ENCODE results near the gene ATF6B.

The ATF6B gene

GRCh38 chr6:32131439-32131948 lies 3.4 kb upstream of the ATF6B start:
- DNase-seq (ENCODE audit: low read depth), result no peak

GRCh38 chr6:32129297-32130088 lies 1.4 kb upstream of the ATF6B start:
- DNase-seq (ENCODE audit: low read depth), result no peak

- no peak for DNase-seq (ENCODE audit: low read depth)
Measured at GRCh38 chr6:32128751-32129296, 778 bp upstream of the ATF6B start.

GRCh38 chr6:32127409-32127716 lies 683 bp downstream of the ATF6B start:
- no peak for DNase-seq (ENCODE audit: low read depth)

- DNase-seq (ENCODE audit: low read depth), result no peak
Measured at GRCh38 chr6:32126880-32127279, 1.2 kb downstream of the ATF6B start.

GRCh38 chr6:32123681-32124080 lies 4.4 kb downstream of the ATF6B start:
- DNase-seq (ENCODE audit: low read depth), result no peak

GRCh38 chr6:32120573-32121059 lies 7.4 kb downstream of the ATF6B start:
- DNase-seq (ENCODE audit: low read depth), result no peak

GRCh38 chr6:32118782-32119628 lies 9.0 kb downstream of the ATF6B start:
- peak; percentile 38 for DNase-seq (ENCODE audit: low read depth)

GRCh38 chr6:32117461-32117860 lies 10.6 kb downstream of the ATF6B start:
- DNase-seq (ENCODE audit: low read depth), result no peak

GRCh38 chr6:32116674-32117073 lies 11.4 kb downstream of the ATF6B start:
- DNase-seq (ENCODE audit: low read depth), result no peak

GRCh38 chr6:32115623-32116022 lies 12.4 kb downstream of the ATF6B start:
- DNase-seq (ENCODE audit: low read depth), result no peak

GRCh38 chr6:32114796-32115195 lies 13.2 kb downstream of the ATF6B start:
- DNase-seq (ENCODE audit: low read depth), result no peak

- DNase-seq (ENCODE audit: low read depth), result no peak
Measured at GRCh38 chr6:32113386-32114352, 14.4 kb downstream of the ATF6B start.

- no peak for DNase-seq (ENCODE audit: low read depth)
Measured at GRCh38 chr6:32112431-32112980, 15.5 kb downstream of the ATF6B start.

GRCh38 chr6:32111424-32112066 lies 16.5 kb downstream of the ATF6B start:
- no peak for DNase-seq (ENCODE audit: low read depth)

GRCh38 chr6:32110632-32111031 lies 17.4 kb downstream of the ATF6B start:
- no peak for DNase-seq (ENCODE audit: low read depth)

GRCh38 chr6:32109765-32110160 lies 18.3 kb downstream of the ATF6B start:
- DNase-seq (ENCODE audit: low read depth), result no peak

GRCh38 chr6:32109114-32109764 lies 18.8 kb downstream of the ATF6B start, which contains the start of gene TNXB:
TSS of gene TNXB (minus strand) at chr6:32109338. CDS start at chr6:32098198, 11,140 bp downstream.
- no peak for DNase-seq (ENCODE audit: low read depth)

GRCh38 chr6:32108727-32109113 lies 19.3 kb downstream of the ATF6B start:
- no peak for DNase-seq (ENCODE audit: low read depth)

- DNase-seq (ENCODE audit: low read depth), result no peak
Measured at GRCh38 chr6:32108094-32108627, 19.9 kb downstream of the ATF6B start.

All from stimulated activated CD8-positive, alpha-beta memory T cell treated with anti-CD3 and anti-CD28 coated beads, Interleukin-15, amount 100 ng/mL, for 24 hours (primary cell).